ENCODE results near the gene CDPF1. TPM values are rescaled to one million over a fixed set of nuclear protein-coding genes. Genes with fewer than 3 reads are reported as not detected.
A peak's percentile ranks its signal among the peaks of the same experiment; 100 is the strongest.
"Not testable (repeated sequence)": the region's sequence is repeated elsewhere in the genome, so short reads cannot be mapped to it uniquely, and the experiment has no call there.

The CDPF1 gene
- total and polyA plus RNA-seq, 2 experiments from 2014 or later: 12.9 to 14.7 TPM

DNA sequence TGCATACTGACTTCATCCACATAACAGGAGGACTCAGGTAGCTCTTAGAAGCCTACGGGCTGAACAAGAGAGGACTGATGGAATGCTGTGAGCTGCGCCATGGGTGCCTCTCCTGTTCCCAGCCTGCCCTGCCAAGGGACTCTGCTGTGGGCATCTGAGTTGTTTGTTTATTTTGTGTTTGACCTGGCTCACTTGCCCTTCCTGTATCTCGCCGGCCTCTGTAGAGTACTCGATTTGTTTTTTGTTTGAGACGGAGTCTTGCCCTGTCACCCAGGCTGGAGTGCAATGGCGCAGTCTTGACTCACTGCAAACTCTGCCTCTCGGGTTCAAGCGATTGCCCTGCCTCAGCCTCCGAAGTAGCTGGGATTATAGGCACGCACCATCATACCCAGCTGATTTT, 19.5 kb upstream of the CDPF1 start:
- Histone ChIP-seq H3K36me3 (ENCODE audit: low read depth) (no peaks in the 10 kb centered on the region), H2AFZ (no peak overlapping the region), H4K20me1 (ENCODE audit: insufficient read depth) (no peaks in the 10 kb centered on the region), H3K9me3 (ENCODE audit: low read depth) (no peaks in the 10 kb centered on the region), H3K79me2 (ENCODE audit: insufficient read depth) (no peaks in the 10 kb centered on the region), H3K4me1 (ENCODE audit: insufficient read depth) (peaks cover 12% of the 10 kb centered on the region; the same call in 1 of the 2 replicates), H3K27me3 (replicated peaks; ENCODE audit: insufficient read depth) (no peaks in the 10 kb centered on the region), H3F3A (ENCODE audit: insufficient read depth) (0 out of 2 replicates have a peak, but pooled peaks cover 8% of the 10 kb centered on the region), H3K9ac (no peak overlapping the region), H3K27ac (no peak overlapping the region), H3K4me2 (ENCODE audit: unreplicated experiment) (no peak overlapping the region), H3K9me2 (ENCODE audit: insufficient read depth) (no peaks in the 10 kb centered on the region), H3K4me3 (no peak overlapping the region)
- TF ChIP-seq EZH2 (IDR thresholded peaks at IDR 0.05; ENCODE audit: insufficient read depth, poor library complexity, severe bottlenecking) (no peak), EZH2phosphoT487 (IDR thresholded peaks at IDR 0.05; ENCODE audit: insufficient read depth, low read depth) (no peak)
- DNase-seq: no peak
- in situ Hi-C loops (cut with MboI): no loop called here
- 90 to 91% methylated on average over 11 of the region's 11 CpGs for WGBS, 2 experiments (ENCODE audit: low coverage in 1 of 2, low lambda C conversion rate in 2 of 2, missing lambda C conversion rate in 2 of 2)

GRCh38 chr22:46267431-46268279, 17.6 kb upstream of the CDPF1 start, which contains the start of gene TTC38:
Gene TTC38, plus strand, starts transcription at chr22:46268008. Its CDS starts 32 bp downstream, at chr22:46268040.
- Histone ChIP-seq H3K9me2 (ENCODE audit: insufficient read depth) (no peaks in the 10 kb centered on the region), H3K9ac (peak within 1 kb of the TSS; percentile 83), H3K27ac (peak within 1 kb of the TSS; percentile 3; the same call in 1 of the 2 replicates), H3K9me3 (ENCODE audit: low read depth) (no peaks in the 10 kb centered on the region), H4K20me1 (ENCODE audit: insufficient read depth) (no peaks in the 10 kb centered on the region), H3K4me1 (ENCODE audit: insufficient read depth) (peaks cover 12% of the 10 kb centered on the region; the same call in 1 of the 2 replicates), H3K4me2 (ENCODE audit: unreplicated experiment) (peak within 1 kb of the TSS; percentile 79), H3K4me3 (peak within 1 kb of the TSS; percentile 82), H3K27me3 (replicated peaks; ENCODE audit: insufficient read depth) (no peaks in the 10 kb centered on the region), H3K36me3 (ENCODE audit: low read depth) (no peaks in the 10 kb centered on the region), H3F3A (ENCODE audit: insufficient read depth) (0 out of 2 replicates have a peak, but pooled peaks cover 8% of the 10 kb centered on the region), H3K79me2 (ENCODE audit: insufficient read depth) (no peaks in the 10 kb centered on the region), H2AFZ (peak within 1 kb of the TSS; percentile 92)
- peak; percentile 87 for DNase-seq
- 2% methylated on average over 60 to 65 of the region's 74 CpGs for WGBS, 2 experiments (ENCODE audit: low coverage in 1 of 2, low lambda C conversion rate in 2 of 2, missing lambda C conversion rate in 2 of 2)
- TF ChIP-seq EZH2 (IDR thresholded peaks at IDR 0.05; ENCODE audit: insufficient read depth, poor library complexity, severe bottlenecking) (no peak), EZH2phosphoT487 (IDR thresholded peaks at IDR 0.05; ENCODE audit: insufficient read depth, low read depth) (no peak)
- in situ Hi-C loops (cut with MboI): no loop called here

DNA sequence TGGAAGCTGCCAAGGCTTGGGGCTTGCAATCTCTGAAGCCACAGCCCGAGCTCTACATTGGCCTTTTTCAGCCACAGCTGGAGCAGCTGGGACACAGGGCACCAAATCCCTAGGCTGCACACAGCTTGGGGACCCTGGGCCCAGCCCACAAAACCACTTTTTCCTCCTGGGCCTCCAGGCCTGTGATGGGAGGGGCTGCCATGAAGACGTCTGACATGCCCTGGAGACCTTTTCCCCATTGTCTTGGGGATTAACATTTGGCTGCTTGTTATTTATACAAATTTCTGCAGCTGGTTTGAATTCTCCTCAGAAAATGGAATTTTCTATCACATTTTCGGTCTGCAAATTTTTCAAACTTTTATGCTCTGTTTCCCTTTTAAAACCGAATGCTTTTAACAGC, 15.5 kb upstream of the CDPF1 start:
- H3K27ac ChIP-seq; H3K9me2 ChIP-seq (ENCODE audit: insufficient read depth); H3F3A ChIP-seq (ENCODE audit: insufficient read depth); H2AFZ ChIP-seq; in situ Hi-C loops (cut with MboI); H3K27me3 ChIP-seq (replicated peaks; ENCODE audit: insufficient read depth); H3K4me3 ChIP-seq; H3K9me3 ChIP-seq (ENCODE audit: low read depth); DNase-seq; H3K79me2 ChIP-seq (ENCODE audit: insufficient read depth); H3K36me3 ChIP-seq (ENCODE audit: low read depth); H4K20me1 ChIP-seq (ENCODE audit: insufficient read depth); H3K4me2 ChIP-seq (ENCODE audit: unreplicated experiment); H3K9ac ChIP-seq: not testable (repeated sequence)
- peaks cover 12% of the 10 kb centered on the region; the same call in 1 of the 2 replicates for H3K4me1 ChIP-seq (ENCODE audit: insufficient read depth)
- WGBS, 2 experiments (ENCODE audit: low coverage in 1 of 2, low lambda C conversion rate in 2 of 2, missing lambda C conversion rate in 2 of 2): 69 to 76% methylated on average over 4 of the region's 4 CpGs

- H3K4me2 ChIP-seq (ENCODE audit: unreplicated experiment); H3K79me2 ChIP-seq (ENCODE audit: insufficient read depth); H3F3A ChIP-seq (ENCODE audit: insufficient read depth); H2AFZ ChIP-seq; in situ Hi-C loops (cut with MboI); H3K27ac ChIP-seq; H3K9me3 ChIP-seq (ENCODE audit: low read depth); H3K4me3 ChIP-seq; H3K27me3 ChIP-seq (replicated peaks; ENCODE audit: insufficient read depth); DNase-seq; H3K36me3 ChIP-seq (ENCODE audit: low read depth); H3K9ac ChIP-seq; H3K9me2 ChIP-seq (ENCODE audit: insufficient read depth); H4K20me1 ChIP-seq (ENCODE audit: insufficient read depth): not testable (repeated sequence)
- WGBS, 2 experiments (ENCODE audit: low coverage in 1 of 2, low lambda C conversion rate in 2 of 2, missing lambda C conversion rate in 2 of 2): 87 to 88% methylated on average over 6 of the region's 6 CpGs
- peaks cover 12% of the 10 kb centered on the region; the same call in 1 of the 2 replicates for H3K4me1 ChIP-seq (ENCODE audit: insufficient read depth)
These were observed 14.4 kb upstream of the CDPF1 start for GRCh38 chr22:46264520-46264919.

Data from GM23248 (cell line).